HEK293T (cell line): ENCODE results near the gene TCHHL1.
A peak's percentile ranks its signal among the peaks of the same experiment; 100 is the strongest.

ENCODE experiments used
- CTCF ChIA-PET: fragments of 350-600 bp; formaldehyde crosslinking; extraction: SDS; loops from one replicate; lab custom pipeline; 2021; ENCODE audit warnings: antibody characterized with exemption, inconsistent platforms; lab: Yijun Ruan, JAX
- POLR2A ChIA-PET: fragments of 350-600 bp; formaldehyde crosslinking; extraction: SDS; loops from one replicate; lab custom pipeline; 2020; ENCODE audit warnings: antibody characterized with exemption, inconsistent platforms; lab: Yijun Ruan, JAX
- DNase-seq: peaks from one replicate; pipeline ENCODE4 v3.0.0; 2012; ENCODE audit warnings: mixed read lengths; ENCODE audit errors: extremely low spot score
- ARNT ChIP-seq: fragments of 450-650 bp; IDR thresholded peaks from 2 replicates; pipeline ENCODE4 v1.6.1; 2017; ENCODE audit warnings: mild to moderate bottlenecking
- BHLHE40 ChIP-seq: fragments of 450-650 bp; IDR thresholded peaks from 2 replicates; pipeline ENCODE4 v1.6.1; 2016; ENCODE audit warnings: mild to moderate bottlenecking, moderate library complexity, borderline replicate concordance
- CTBP1 ChIP-seq: fragments of 450-650 bp; IDR thresholded peaks from 2 replicates; pipeline ENCODE4 v1.6.1; 2016; ENCODE audit warnings: borderline replicate concordance
- ELF4 ChIP-seq: fragments of 450-650 bp; IDR thresholded peaks from 2 replicates; pipeline ENCODE4 v1.6.1; 2017; ENCODE audit warnings: antibody characterized with exemption
- FOXA1 ChIP-seq: fragments of 450-650 bp; IDR thresholded peaks from 2 replicates; pipeline ENCODE4 v1.6.1; 2016; ENCODE audit warnings: mild to moderate bottlenecking
- FOXK2 ChIP-seq: fragments of 450-650 bp; IDR thresholded peaks from 2 replicates; pipeline ENCODE4 v1.6.1; 2016; ENCODE audit warnings: mild to moderate bottlenecking
- FOXM1 ChIP-seq: fragments of 450-650 bp; IDR thresholded peaks from 2 replicates; pipeline ENCODE4 v1.6.1; 2017; ENCODE audit warnings: mild to moderate bottlenecking, borderline replicate concordance
- HDGF ChIP-seq: fragments of 450-650 bp; IDR thresholded peaks from 2 replicates; pipeline ENCODE4 v1.6.1; 2017; ENCODE audit warnings: antibody characterized with exemption, borderline replicate concordance
- L3MBTL2 ChIP-seq: fragments of 450-650 bp; conservative IDR thresholded peaks from 2 replicates; pipeline ENCODE4 v1.6.1; 2016; ENCODE audit warnings: mild to moderate bottlenecking
- LEF1 ChIP-seq: fragments of 450-650 bp; IDR thresholded peaks from 2 replicates; pipeline ENCODE4 v1.6.1; 2017; ENCODE audit warnings: mild to moderate bottlenecking, borderline replicate concordance
- NFRKB ChIP-seq: fragments of 450-650 bp; IDR thresholded peaks from 2 replicates; pipeline ENCODE4 v1.6.1; 2016; ENCODE audit warnings: mild to moderate bottlenecking, moderate library complexity
- SP1 ChIP-seq: fragments of 450-650 bp; IDR thresholded peaks from 2 replicates; pipeline ENCODE4 v1.6.1; 2017
- SUZ12 ChIP-seq: fragments of 450-650 bp; IDR thresholded peaks from 2 replicates; pipeline ENCODE4 v1.6.1; 2016; ENCODE audit warnings: mild to moderate bottlenecking
- TARDBP ChIP-seq: fragments of 450-650 bp; IDR thresholded peaks from 2 replicates; pipeline ENCODE4 v1.6.1; 2016
- ZNF384 ChIP-seq: fragments of 450-650 bp; IDR thresholded peaks from 2 replicates; pipeline ENCODE4 v1.6.1; 2016
- TF ChIP-seq, protein P1 (sequence below): fragments of 450-650 bp; IDR thresholded peaks from 2 replicates; pipeline ENCODE4 v1.6.1; 2016

TCHHL1 gene

GRCh38 chr1:152047730-152048415 lies 41.0 kb downstream of the TCHHL1 start:
- ChIA-PET CTCF (interaction anchor here (1.1 to 3.7 kb wide), 5 partner anchors 10 to 139 kb away, joined by 3 to 21 read pairs (median 3); no protein-coding TSS in a partner anchor), POLR2A (interaction anchor here (0.6 to 3.3 kb wide), 6 partner anchors 11 to 181 kb away, joined by 3 to 19 read pairs (median 4); partner anchors contain the start of gene S100A11)
- TF ChIP-seq, protein P1, sequence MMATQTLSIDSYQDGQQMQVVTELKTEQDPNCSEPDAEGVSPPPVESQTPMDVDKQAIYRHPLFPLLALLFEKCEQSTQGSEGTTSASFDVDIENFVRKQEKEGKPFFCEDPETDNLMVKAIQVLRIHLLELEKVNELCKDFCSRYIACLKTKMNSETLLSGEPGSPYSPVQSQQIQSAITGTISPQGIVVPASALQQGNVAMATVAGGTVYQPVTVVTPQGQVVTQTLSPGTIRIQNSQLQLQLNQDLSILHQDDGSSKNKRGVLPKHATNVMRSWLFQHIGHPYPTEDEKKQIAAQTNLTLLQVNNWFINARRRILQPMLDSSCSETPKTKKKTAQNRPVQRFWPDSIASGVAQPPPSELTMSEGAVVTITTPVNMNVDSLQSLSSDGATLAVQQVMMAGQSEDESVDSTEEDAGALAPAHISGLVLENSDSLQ = peak; percentile 80
- no peak for TF ChIP-seq FOXK2
- TF ChIP-seq ZNF384 = no peak
- peak; percentile 85 for DNase-seq

DNA sequence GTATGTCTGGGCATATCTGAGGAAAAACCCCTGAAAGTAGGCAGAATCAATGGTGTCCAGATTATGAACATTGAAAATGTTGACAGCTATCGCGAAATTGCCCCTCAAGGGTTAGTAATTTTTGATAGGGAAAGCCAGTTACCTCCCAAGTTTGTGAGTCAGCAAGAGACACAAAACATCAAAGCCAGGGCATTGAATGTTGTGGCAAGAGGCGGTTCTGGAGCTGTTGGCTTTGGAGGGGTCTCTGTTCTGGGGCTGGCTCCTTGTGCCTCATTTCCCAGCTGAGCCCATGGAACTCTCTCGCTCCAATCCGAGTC lies 41.5 kb downstream of the TCHHL1 start:
- TF ChIP-seq SUZ12 = no peak
- no peak for TF ChIP-seq L3MBTL2
- no peak for TF ChIP-seq SP1
- TF ChIP-seq ARNT = no peak
- no peak for DNase-seq
- ChIA-PET CTCF (interaction anchor here (0.7 to 3.7 kb wide), 6 partner anchors 9 to 401 kb away, joined by 3 to 21 read pairs (median 3); no protein-coding TSS in a partner anchor), POLR2A (interaction anchor here (0.7 to 3.3 kb wide), 5 partner anchors 10 to 181 kb away, joined by 3 to 19 read pairs (median 4); partner anchors contain the start of gene S100A11)

DNA sequence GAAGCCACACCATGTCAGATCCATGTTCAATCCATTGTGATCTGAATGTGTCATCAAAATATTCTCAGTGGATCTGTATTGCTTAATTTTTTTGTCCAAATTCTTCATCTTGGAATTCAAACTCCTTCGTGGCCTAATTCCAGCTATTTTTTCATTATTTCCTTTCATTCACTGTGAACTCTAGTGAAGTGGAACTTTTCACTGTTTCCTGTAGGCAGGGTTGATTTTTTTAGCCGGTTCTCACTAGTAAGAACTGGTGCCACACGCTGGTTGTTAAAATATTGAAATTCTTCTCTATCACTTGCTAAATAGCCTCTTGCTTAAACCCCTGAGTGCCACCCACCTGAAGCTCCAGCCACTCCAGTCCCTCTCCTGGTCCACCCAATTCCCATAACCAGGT lies 44.5 kb downstream of the TCHHL1 start:
- POLR2A ChIA-PET = no interaction called here
- CTCF ChIA-PET = no interaction called here
- DNase-seq = no peak
- no peak for TF ChIP-seq SUZ12
- no peak for TF ChIP-seq FOXM1
- TF ChIP-seq TARDBP = no peak
- no peak for TF ChIP-seq NFRKB

DNA sequence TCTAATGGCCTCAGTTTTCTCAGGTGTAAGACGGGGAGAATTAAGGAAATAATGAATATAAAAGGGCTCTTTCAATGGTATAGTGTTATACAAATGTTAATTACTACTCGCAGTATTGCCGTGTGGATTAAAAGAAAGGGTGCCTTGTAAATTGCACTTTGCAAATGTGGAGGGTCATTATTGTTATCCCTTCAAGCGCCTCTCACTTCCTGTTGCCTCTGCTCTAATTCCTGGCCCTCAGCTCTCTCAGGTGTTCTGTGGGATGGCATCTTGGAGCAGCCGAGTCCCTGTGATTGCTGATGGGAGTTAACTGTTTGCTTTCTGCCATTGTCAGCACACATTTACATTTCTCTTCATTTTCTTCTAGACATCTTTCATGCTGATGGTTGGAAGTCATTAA lies 45.0 kb downstream of the TCHHL1 start:
- ChIA-PET POLR2A (no interaction called here), CTCF (no interaction called here)
- DNase-seq = no peak
- no peak for TF ChIP-seq L3MBTL2
- TF ChIP-seq NFRKB = no peak
- no peak for TF ChIP-seq SP1
- TF ChIP-seq ARNT = no peak
- no peak for TF ChIP-seq SUZ12
- TF ChIP-seq TARDBP = no peak
- TF ChIP-seq, protein P1 = no peak
- TF ChIP-seq FOXA1 = no peak
- no peak for TF ChIP-seq BHLHE40
- TF ChIP-seq ZNF384 = no peak
- no peak for TF ChIP-seq FOXM1
- TF ChIP-seq HDGF = no peak
- no peak for TF ChIP-seq CTBP1
- TF ChIP-seq ELF4 = no peak
- no peak for TF ChIP-seq LEF1

GRCh38 chr1:152042030-152042429 lies 46.8 kb downstream of the TCHHL1 start:
- TF ChIP-seq FOXM1 (no peak), FOXK2 (no peak), FOXA1 (no peak), TARDBP (no peak), HDGF (no peak), SP1 (no peak), L3MBTL2 (no peak), ELF4 (no peak), NFRKB (no peak), ZNF384 (no peak), SUZ12 (no peak), ARNT (no peak), CTBP1 (no peak), BHLHE40 (no peak), LEF1 (no peak)
- TF ChIP-seq, protein P1 = no peak
- DNase-seq = no peak
- ChIA-PET POLR2A (no interaction called here), CTCF (no interaction called here)

DNA sequence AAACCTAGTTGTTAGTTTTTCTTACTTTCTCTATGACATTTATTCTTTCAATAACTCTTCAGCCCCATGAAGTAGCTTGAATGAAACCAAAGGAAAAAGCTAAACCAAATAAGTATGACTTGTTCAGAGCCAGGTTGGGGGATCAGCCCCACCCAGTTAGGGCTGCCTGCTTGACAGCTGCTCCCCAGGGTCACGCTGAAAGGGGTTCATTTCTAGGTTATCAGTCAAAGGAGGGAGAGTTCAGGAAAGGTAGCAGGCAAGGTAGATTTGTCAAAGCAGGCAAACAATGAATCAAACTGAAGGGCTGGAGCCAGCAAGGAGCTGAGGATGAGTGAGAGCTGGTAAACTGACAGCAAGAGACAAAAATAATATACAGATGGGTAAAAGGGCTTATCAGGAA lies 49.0 kb downstream of the TCHHL1 start:
- CTCF ChIA-PET = interaction anchor here (0.6 to 0.9 kb wide), 2 partner anchors 13 to 22 kb away, joined by 3 read pairs; no protein-coding TSS in a partner anchor
- POLR2A ChIA-PET = no interaction called here

More for the DNA sequence above, 49.0 kb downstream of the TCHHL1 start:
- TF ChIP-seq NFRKB (no peak), SUZ12 (no peak), ZNF384 (no peak), CTBP1 (no peak), ARNT (no peak), FOXM1 (no peak), TARDBP (no peak), LEF1 (no peak), FOXK2 (no peak), BHLHE40 (no peak), ELF4 (no peak), L3MBTL2 (no peak), HDGF (no peak)
- TF ChIP-seq, protein P1 = no peak
- DNase-seq = no peak
